Caki2 (cell line): Measurements from ENCODE around the gene UGT8. TPM values are rescaled to one million over a fixed set of nuclear protein-coding genes. Genes with fewer than 3 reads are reported as not detected.
"Not testable (repeated sequence)": the region's sequence is repeated elsewhere in the genome, so short reads cannot be mapped to it uniquely, and the experiment has no call there.

Experiments
- DNase-seq: peaks from one replicate; pipeline ENCODE4 v3.0.0-alpha.2; 2015; ENCODE audit warnings: low read depth
- in situ Hi-C: cut with HindIII; loops from 2 replicates; pipeline ENCODE4 v1.10.0; 2016; ENCODE audit warnings: low sequenced_read_pairs, low pct_unique_long_range_greater_than_20kb, mixed read lengths
- total RNA-seq: library from RNA; depleted of rRNA; stranded (reverse); fragments of >200 nt; shearing (Covaris generic); gene quantifications from 2 replicates; pipeline ENCODE4 v1.2.3, GENCODE V29; 2014; ENCODE audit warnings: low replicate concordance

Gene UGT8
- total RNA-seq, 1 experiment from 2014 or later: 17.6 TPM

GRCh38 chr4:114670733-114671132 lies 72.1 kb downstream of the UGT8 start:
- DNase-seq, in situ Hi-C loops: not testable (repeated sequence)

DNA sequence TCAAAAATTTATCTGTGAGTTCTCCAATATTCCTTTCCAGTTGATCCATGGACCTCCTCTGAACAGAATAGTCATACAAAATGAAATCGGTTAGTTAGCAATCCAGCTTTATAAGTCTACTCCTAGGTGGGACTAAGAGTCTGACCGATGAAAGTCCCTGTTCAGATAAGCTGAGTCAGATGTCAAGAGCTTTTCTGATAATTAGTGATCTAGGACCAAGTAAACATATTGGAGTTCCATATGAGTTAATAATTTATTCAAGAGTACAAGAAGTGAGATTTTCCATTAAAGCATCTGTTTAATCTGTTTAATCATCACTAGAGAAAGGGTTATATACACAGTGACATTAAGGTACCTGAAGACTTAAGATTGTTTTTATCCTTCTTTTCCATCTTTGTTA lies 74.7 kb downstream of the UGT8 start:
- in situ Hi-C loops: no loop called here
- DNase-seq: peak; percentile 56

DNA sequence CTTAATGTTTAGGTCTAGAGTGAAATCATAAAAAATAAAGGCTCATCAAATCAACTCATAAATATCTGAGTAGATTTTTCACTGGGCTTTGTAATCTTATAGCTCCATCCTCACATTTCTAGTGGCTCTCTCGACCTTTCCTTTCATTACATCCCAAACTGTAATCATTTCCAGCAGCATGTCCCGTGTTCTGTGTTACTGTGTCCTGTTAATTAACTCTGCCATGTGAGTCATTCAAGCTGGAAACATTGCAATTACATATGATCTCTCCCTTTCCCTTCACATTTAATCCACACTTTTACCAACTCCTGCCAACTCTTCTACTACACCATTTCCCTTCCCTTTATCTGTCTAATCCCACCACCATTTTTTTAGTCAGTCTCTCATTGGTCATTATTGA lies 75.5 kb downstream of the UGT8 start:
- in situ Hi-C loops: no loop called here
- peak; percentile 8 for DNase-seq

DNA sequence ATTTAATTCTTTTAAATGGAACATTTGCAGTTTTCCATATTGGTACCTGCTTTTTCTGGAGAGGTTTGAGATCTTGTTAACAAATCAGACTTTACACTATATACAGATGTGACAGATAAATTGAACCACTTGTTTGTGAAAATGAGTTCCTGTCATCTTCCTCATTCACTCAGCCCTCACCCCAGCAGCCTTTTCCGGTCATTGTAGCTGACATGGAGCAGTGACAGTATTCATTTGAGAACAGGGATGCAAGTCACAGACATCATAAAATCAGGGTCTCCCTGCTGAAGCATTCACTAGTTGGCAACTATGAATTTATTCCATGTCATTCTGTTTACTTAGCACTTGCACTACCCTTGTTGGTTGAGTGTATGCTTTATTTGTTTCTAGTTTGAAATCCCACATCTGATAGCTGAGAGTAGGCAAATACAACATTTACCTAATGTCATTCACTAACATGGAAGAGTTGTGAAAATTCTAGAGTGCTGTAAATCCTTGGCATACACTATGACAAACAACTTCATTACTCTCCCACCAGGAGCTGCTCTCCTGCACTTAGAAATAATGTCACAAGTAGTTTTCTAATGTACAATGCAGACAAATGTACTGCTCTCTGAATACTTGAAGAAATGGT lies 78.9 kb downstream of the UGT8 start:
- no peak for DNase-seq

GRCh38 chr4:114684462-114684861 lies 85.9 kb downstream of the UGT8 start:
- no peak for DNase-seq
- in situ Hi-C loops: no loop called here

More for the DNA sequence above, 78.9 kb downstream of the UGT8 start:
- in situ Hi-C loops: no loop called here

- in situ Hi-C loops: no loop called here
- DNase-seq: no peak
Observed at GRCh38 chr4:114688059-114688458, 89.5 kb downstream of the UGT8 start.

GRCh38 chr4:114690571-114690970 lies 92.0 kb downstream of the UGT8 start:
- DNase-seq: no peak
- in situ Hi-C loops: no loop called here

DNA sequence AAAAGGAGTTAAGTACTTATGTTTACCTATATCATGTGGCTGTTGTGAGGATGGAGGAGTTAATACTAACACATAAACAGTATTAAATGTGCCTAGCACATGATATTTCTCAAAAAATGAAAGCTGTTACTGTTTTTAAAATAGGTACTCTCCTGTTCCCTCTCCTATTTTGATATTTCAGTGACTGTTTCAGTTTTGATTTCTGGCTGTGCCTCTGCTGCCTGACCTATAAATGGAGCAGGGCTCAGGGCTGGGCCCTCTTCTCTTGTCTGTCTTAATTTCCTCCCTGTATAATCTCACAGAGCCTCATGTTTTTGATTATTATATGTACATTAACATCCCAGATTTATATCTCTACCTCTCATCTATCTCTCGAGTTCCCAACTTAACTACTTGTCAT lies 93.3 kb downstream of the UGT8 start:
- no peak for DNase-seq
- in situ Hi-C loops: no loop called here

GRCh38 chr4:114692958-114693357 lies 94.4 kb downstream of the UGT8 start:
- no peak for DNase-seq
- in situ Hi-C loops: no loop called here

GRCh38 chr4:114694770-114695169 lies 96.2 kb downstream of the UGT8 start:
- DNase-seq: peak; percentile 13
- in situ Hi-C loops: no loop called here

- no peak for DNase-seq
- in situ Hi-C loops: no loop called here
Observed at GRCh38 chr4:114698231-114698630, 99.6 kb downstream of the UGT8 start.

DNA sequence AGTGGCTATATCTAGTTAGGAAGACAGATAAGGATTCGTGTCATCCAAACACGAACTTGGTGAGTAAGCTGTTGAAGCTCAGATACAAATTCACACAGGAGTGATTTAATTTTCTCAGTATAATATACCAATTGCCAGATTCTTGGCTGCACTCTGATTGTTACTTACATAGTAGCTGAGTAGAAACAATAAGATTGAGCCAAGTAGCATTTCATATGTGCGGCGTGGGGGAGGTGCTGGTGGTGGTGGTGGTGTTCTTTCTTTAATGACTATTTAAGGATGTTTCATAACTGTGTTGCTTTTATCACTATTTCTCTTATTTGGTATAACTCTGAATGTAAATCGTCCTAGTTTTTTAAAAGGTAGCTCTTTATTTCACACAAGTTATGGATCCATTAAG lies 102.9 kb downstream of the UGT8 start:
- in situ Hi-C loops: no loop called here
- no peak for DNase-seq

GRCh38 chr4:114717432-114717831 lies 118.8 kb downstream of the UGT8 start:
- in situ Hi-C loops: no loop called here

GRCh38 chr4:114725066-114725465 lies 126.5 kb downstream of the UGT8 start:
- in situ Hi-C loops: no loop called here
- no peak for DNase-seq

More at GRCh38 chr4:114717432-114717831, 118.8 kb downstream of the UGT8 start:
- DNase-seq: no peak

DNA sequence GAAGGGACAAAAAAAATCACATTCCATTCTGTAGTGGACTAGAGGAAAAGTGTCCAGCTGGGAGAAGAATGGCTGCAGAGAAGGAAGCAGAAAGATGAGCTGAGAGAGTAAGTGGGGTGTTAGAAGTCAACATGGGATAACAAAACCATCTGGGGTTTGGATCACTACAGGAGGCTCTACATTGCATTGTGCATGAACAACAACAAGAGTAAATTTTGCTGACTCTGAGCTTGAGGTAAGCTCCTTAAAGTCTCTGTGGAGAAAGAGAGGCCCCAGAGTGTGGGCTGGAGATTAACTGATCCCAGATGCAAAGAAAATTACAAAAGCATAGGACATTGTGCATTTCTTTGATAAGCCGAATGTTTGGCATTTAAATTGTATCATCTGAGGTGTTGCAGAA lies 128.9 kb downstream of the UGT8 start:
- no peak for DNase-seq
- in situ Hi-C loops: no loop called here
